ENCODE data around the gene SLC16A3.

SLC16A3 gene

GRCh38 chr17:82236142-82236971 lies 7.5 kb downstream of the SLC16A3 start:
- Histone ChIP-seq H3K4me3 (replicated peaks; ENCODE audit: insufficient read depth, low read length) (peak overlapping the region; percentile 37), H3K27ac (replicated peaks) (peak overlapping the region; percentile 91), H3K27me3 (ENCODE audit: insufficient read depth, poor library complexity, severe bottlenecking) (no peaks in the 10 kb centered on the region)
- TF ChIP-seq GABPA (IDR thresholded peaks at IDR 0.05; ENCODE audit: low read depth) (no peak), CTCF (IDR thresholded peaks at IDR 0.05; ENCODE audit: insufficient read depth, low read length) (peak; percentile 83), SPI1 (IDR thresholded peaks at IDR 0.05; ENCODE audit: borderline replicate concordance, low read depth) (0 out of 2 replicates have a peak, but pooled peaks have one; percentile 8), POLR2AphosphoS5 (IDR thresholded peaks at IDR 0.05; ENCODE audit: low read depth) (peak; percentile 21; the same call in 1 of the 2 replicates)
- TF ChIP-seq, protein P1, sequence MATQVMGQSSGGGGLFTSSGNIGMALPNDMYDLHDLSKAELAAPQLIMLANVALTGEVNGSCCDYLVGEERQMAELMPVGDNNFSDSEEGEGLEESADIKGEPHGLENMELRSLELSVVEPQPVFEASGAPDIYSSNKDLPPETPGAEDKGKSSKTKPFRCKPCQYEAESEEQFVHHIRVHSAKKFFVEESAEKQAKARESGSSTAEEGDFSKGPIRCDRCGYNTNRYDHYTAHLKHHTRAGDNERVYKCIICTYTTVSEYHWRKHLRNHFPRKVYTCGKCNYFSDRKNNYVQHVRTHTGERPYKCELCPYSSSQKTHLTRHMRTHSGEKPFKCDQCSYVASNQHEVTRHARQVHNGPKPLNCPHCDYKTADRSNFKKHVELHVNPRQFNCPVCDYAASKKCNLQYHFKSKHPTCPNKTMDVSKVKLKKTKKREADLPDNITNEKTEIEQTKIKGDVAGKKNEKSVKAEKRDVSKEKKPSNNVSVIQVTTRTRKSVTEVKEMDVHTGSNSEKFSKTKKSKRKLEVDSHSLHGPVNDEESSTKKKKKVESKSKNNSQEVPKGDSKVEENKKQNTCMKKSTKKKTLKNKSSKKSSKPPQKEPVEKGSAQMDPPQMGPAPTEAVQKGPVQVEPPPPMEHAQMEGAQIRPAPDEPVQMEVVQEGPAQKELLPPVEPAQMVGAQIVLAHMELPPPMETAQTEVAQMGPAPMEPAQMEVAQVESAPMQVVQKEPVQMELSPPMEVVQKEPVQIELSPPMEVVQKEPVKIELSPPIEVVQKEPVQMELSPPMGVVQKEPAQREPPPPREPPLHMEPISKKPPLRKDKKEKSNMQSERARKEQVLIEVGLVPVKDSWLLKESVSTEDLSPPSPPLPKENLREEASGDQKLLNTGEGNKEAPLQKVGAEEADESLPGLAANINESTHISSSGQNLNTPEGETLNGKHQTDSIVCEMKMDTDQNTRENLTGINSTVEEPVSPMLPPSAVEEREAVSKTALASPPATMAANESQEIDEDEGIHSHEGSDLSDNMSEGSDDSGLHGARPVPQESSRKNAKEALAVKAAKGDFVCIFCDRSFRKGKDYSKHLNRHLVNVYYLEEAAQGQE (IDR thresholded peaks at IDR 0.05; ENCODE audit: insufficient replicate concordance, low read depth), result no peak
- peak; percentile 83 to 89 for DNase-seq (ENCODE audit: low read depth in 1 of 2, low spot score in 1 of 2)

GRCh38 chr17:82237083-82237745 lies 8.4 kb downstream of the SLC16A3 start:
- peak; percentile 68 to 75 for DNase-seq (ENCODE audit: low read depth in 1 of 2, low spot score in 1 of 2)
- Histone ChIP-seq H3K27ac (replicated peaks) (peak overlapping the region; percentile 91), H3K27me3 (ENCODE audit: insufficient read depth, poor library complexity, severe bottlenecking) (no peaks in the 10 kb centered on the region), H3K4me3 (replicated peaks; ENCODE audit: insufficient read depth, low read length) (peak overlapping the region; percentile 37)
- TF ChIP-seq POLR2AphosphoS5 (IDR thresholded peaks at IDR 0.05; ENCODE audit: low read depth) (peak; percentile 33; the same call in 1 of the 2 replicates), GABPA (IDR thresholded peaks at IDR 0.05; ENCODE audit: low read depth) (no peak), SPI1 (IDR thresholded peaks at IDR 0.05; ENCODE audit: borderline replicate concordance, low read depth) (no peak; the same call in 1 of the 2 replicates)

DNA sequence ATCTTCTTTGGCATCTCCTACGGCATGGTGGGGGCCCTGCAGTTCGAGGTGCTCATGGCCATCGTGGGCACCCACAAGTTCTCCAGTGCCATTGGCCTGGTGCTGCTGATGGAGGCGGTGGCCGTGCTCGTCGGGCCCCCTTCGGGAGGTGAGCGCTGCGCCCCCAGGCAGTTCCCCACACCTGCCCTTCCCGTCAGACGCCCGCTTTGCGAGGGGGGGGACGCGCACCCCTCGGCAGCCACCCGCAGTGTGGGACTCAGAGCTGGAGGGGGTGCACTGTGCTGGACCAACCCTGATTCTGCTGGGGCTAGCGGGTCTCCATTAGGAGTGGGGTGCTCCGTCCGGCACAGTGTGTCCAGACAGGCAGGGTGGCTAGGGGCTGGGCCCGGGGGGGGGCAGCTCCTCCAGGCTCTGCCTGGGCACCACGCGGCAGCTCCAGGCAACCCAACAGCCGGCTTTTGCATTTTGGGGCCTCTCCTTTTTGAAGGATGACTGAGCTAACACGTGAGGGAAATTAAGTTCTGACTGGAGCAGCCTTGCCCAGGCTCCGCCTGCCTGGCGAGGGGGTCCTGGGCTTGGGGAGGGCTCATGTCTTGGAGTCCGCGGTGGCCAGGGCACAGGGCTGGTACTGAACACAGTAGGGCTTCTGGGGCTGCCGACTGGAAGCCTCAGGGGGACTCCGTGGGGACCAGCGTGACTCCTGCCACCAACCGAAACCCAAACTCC lies 9.1 kb downstream of the SLC16A3 start:
- H3K4me3 ChIP-seq (replicated peaks; ENCODE audit: insufficient read depth, low read length), result peak overlapping the region; percentile 23
- peak overlapping the region; percentile 91 for H3K27ac ChIP-seq (replicated peaks)
- peak; percentile 57 to 63 for DNase-seq (ENCODE audit: low read depth in 1 of 2, low spot score in 1 of 2)
- H3K27me3 ChIP-seq (ENCODE audit: insufficient read depth, poor library complexity, severe bottlenecking), result no peaks in the 10 kb centered on the region
- TF ChIP-seq, protein P1 (IDR thresholded peaks at IDR 0.05; ENCODE audit: insufficient replicate concordance, low read depth), result peak; percentile 24
- no peak for TF ChIP-seq GABPA (IDR thresholded peaks at IDR 0.05; ENCODE audit: low read depth)

DNA sequence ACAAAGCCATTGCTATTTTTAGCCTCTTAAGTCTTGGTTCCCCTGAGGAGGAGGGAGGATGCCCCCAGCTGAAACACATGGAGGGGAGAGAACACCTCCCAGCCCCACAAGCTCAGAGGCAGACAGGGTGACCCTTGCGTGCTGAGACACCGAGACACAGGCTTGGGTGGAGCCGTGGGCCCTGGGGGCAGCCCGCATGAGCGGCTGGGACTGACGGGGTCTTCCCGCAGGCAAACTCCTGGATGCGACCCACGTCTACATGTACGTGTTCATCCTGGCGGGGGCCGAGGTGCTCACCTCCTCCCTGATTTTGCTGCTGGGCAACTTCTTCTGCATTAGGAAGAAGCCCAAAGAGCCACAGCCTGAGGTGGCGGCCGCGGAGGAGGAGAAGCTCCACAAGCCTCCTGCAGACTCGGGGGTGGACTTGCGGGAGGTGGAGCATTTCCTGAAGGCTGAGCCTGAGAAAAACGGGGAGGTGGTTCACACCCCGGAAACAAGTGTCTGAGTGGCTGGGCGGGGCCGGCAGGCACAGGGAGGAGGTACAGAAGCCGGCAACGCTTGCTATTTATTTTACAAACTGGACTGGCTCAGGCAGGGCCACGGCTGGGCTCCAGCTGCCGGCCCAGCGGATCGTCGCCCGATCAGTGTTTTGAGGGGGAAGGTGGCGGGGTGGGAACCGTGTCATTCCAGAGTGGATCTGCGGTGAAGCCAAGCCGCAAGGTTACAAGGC lies 9.8 kb downstream of the SLC16A3 start:
- peak; percentile 72 to 97 for DNase-seq (ENCODE audit: low read depth in 1 of 2, low spot score in 1 of 2)
- TF ChIP-seq POLR2AphosphoS5 (IDR thresholded peaks at IDR 0.05; ENCODE audit: low read depth) (peak; percentile 70), CTCF (IDR thresholded peaks at IDR 0.05; ENCODE audit: insufficient read depth, low read length) (no peak), GABPA (IDR thresholded peaks at IDR 0.05; ENCODE audit: low read depth) (peak; percentile 40; the same call in 1 of the 2 replicates), SPI1 (IDR thresholded peaks at IDR 0.05; ENCODE audit: borderline replicate concordance, low read depth) (no peak; the same call in 1 of the 2 replicates)
- TF ChIP-seq, protein P1 (IDR thresholded peaks at IDR 0.05; ENCODE audit: insufficient replicate concordance, low read depth), result no peak
- Histone ChIP-seq H3K27me3 (ENCODE audit: insufficient read depth, poor library complexity, severe bottlenecking) (no peaks in the 10 kb centered on the region), H3K27ac (replicated peaks) (peak overlapping the region; percentile 91), H3K4me3 (replicated peaks; ENCODE audit: insufficient read depth, low read length) (peak overlapping the region; percentile 5; the same call in 1 of the 2 replicates)

Data from HL-60 (cell line).